Common myeloid progenitor, CD34-positive (primary cell): ENCODE measurements around the gene CRELD2.
A peak's percentile ranks its signal among the peaks of the same experiment; 100 is the strongest.

Experiments
- CTCF ChIA-PET: fragments of 350-600 bp; sonication (Branson Sonifier 250); formaldehyde crosslinking; loops from one replicate; lab custom pipeline; 2021; ENCODE audit warnings: antibody characterized with exemption; lab: Charles Lee
- POLR2A ChIA-PET: fragments of 350-600 bp; sonication (Branson Sonifier 250); formaldehyde crosslinking; loops from one replicate; lab custom pipeline; 2021; ENCODE audit warnings: antibody characterized with exemption; lab: Charles Lee
- DNase-seq, 3 donors: peaks; one replicate each; pipeline versions ENCODE4 v3.0.0 to v3.0.0-alpha.2; 2013
- H3K27ac ChIP-seq, 2 experiments: 1 replicate in 1 of 2; 2 replicates in 1 of 2; pipeline ENCODE4 v1.7.0; 2013; ENCODE audit warnings: inconsistent platforms in 2 of 2, low read length in 2 of 2, mild to moderate bottlenecking in 2 of 2, low read depth in 1 of 2, moderate library complexity in 1 of 2; ENCODE audit not compliant: severe bottlenecking in 2 of 2, insufficient read depth in 1 of 2, poor library complexity in 1 of 2
- H3K27me3 ChIP-seq, 5 experiments: replicated peaks in 2 of 5; 1 replicate in 3 of 5; 2 replicates in 2 of 5; pipeline versions ENCODE4 v1.6.1 to v1.7.0; 2013; ENCODE audit warnings: low read length in 4 of 5, mild to moderate bottlenecking in 2 of 5, moderate library complexity in 2 of 5, inconsistent platforms in 1 of 5; ENCODE audit not compliant: insufficient read depth in 5 of 5, control insufficient read depth in 4 of 5
- H3K36me3 ChIP-seq, 4 experiments: 1 replicate in 2 of 4; 2 replicates in 2 of 4; pipeline versions ENCODE4 v1.6.1 to v1.7.0; 2013; ENCODE audit warnings: low read length in 3 of 4, control low read depth in 1 of 4, mild to moderate bottlenecking in 1 of 4; ENCODE audit not compliant: control insufficient read depth in 4 of 4, insufficient read depth in 4 of 4
- H3K4me1 ChIP-seq, 4 experiments: 1 replicate in 3 of 4; 2 replicates in 1 of 4; pipeline versions ENCODE4 v1.6.1 to v1.7.1; 2013; ENCODE audit warnings: low read length in 3 of 4, mild to moderate bottlenecking in 3 of 4, control low read depth in 1 of 4, inconsistent platforms in 1 of 4, moderate library complexity in 1 of 4; ENCODE audit not compliant: control insufficient read depth in 4 of 4, insufficient read depth in 4 of 4; ENCODE audit errors: control extremely low read depth in 1 of 4
- H3K4me3 ChIP-seq, 7 experiments: 1 replicate in 4 of 7; 2 replicates in 3 of 7; pipeline versions ENCODE4 v1.5.1 to v1.7.0; 2013; ENCODE audit warnings: mild to moderate bottlenecking in 7 of 7, low read length in 6 of 7, moderate library complexity in 6 of 7, inconsistent platforms in 2 of 7, low read depth in 2 of 7, control low read depth in 1 of 7; ENCODE audit not compliant: insufficient read depth in 4 of 7, control insufficient read depth in 1 of 7; ENCODE audit errors: extremely low read depth in 1 of 7
- H3K9me3 ChIP-seq, 5 experiments: 1 replicate in 4 of 5; 2 replicates in 1 of 5; pipeline versions ENCODE4 v1.6.1 to v1.7.1; 2013; ENCODE audit warnings: low read length in 4 of 5, mild to moderate bottlenecking in 2 of 5, inconsistent platforms in 1 of 5, low read depth in 1 of 5, moderate library complexity in 1 of 5; ENCODE audit not compliant: control insufficient read depth in 4 of 5, insufficient read depth in 2 of 5; ENCODE audit errors: control extremely low read depth in 1 of 5
- WGBS: methylation state at CpG from one replicate; pipeline ENCODE4 v1.1.5; 2013; ENCODE audit not compliant: insufficient coverage; 5-methylcytosine and 5-hydroxymethylcytosine counted together

Gene CRELD2

GRCh38 chr22:49969751-49970527 is 51.5 kb downstream of the CRELD2 start:
- WGBS: 93% methylated on average over 4 of the region's 8 CpGs
- H3K4me3 ChIP-seq: no peak overlapping the region
- DNase-seq: no peak
- peaks cover 0 to 53% (median 52%) of the 10 kb centered on the region in 4 experiments for H3K4me1 ChIP-seq
- POLR2A ChIA-PET: interaction anchor here (1.1 to 1.9 kb wide), 2 partner anchors 8 to 34 kb away, joined by 3 to 25 read pairs; partner anchors contain the start of gene PIM3
- no peaks in the 10 kb centered on the region for H3K9me3 ChIP-seq
- CTCF ChIA-PET: interaction anchor here (1.4 to 2.6 kb wide), 4 partner anchors 13 to 40 kb away, joined by 5 to 11 read pairs (median 8); no protein-coding TSS in a partner anchor
- peaks cover 0 to 5% (median under 1%) of the 10 kb centered on the region in 4 experiments for H3K36me3 ChIP-seq
- peaks cover 0 to 11% (median 0%) of the 10 kb centered on the region in 5 experiments for H3K27me3 ChIP-seq
- H3K27ac ChIP-seq: no peak overlapping the region

- POLR2A ChIA-PET: interaction anchor here (0.5 to 1.9 kb wide), 9 partner anchors 9 to 220 kb away, joined by 3 to 25 read pairs (median 3); partner anchors contain the start of gene PIM3
- H3K4me3 ChIP-seq: peak overlapping the region in 6 of 7 experiments; percentile 15 to 70 (median 50)
- H3K4me1 ChIP-seq: peaks cover 0 to 53% (median 48%) of the 10 kb centered on the region in 4 experiments
- H3K27me3 ChIP-seq: peaks cover 0 to 11% (median 0%) of the 10 kb centered on the region in 5 experiments
- peak overlapping the region in 1 of 2 experiments; percentile 34 for H3K27ac ChIP-seq
- CTCF ChIA-PET: interaction anchor here (0.6 to 2.6 kb wide), 5 partner anchors 9 to 40 kb away, joined by 3 to 11 read pairs (median 7); no protein-coding TSS in a partner anchor
- no peaks in the 10 kb centered on the region for H3K36me3 ChIP-seq
- 6% methylated on average over 22 of the region's 32 CpGs for WGBS
- peak; percentile 98 to 99 (median 99) for DNase-seq
- no peaks in the 10 kb centered on the region for H3K9me3 ChIP-seq
These were observed 52.2 kb downstream of the CRELD2 start for GRCh38 chr22:49970528-49971231.

GRCh38 chr22:49971232-49972162 is 53.1 kb downstream of the CRELD2 start:
- Histone ChIP-seq H3K27ac (peak overlapping the region in 1 of 2 experiments; percentile 34), H3K9me3 (no peaks in the 10 kb centered on the region), H3K4me3 (peak overlapping the region; percentile 15 to 70 (median 50)), H3K27me3 (peaks cover 0 to 11% (median 0%) of the 10 kb centered on the region in 5 experiments), H3K36me3 (no peaks in the 10 kb centered on the region), H3K4me1 (peaks cover 0 to 48% (median 42%) of the 10 kb centered on the region in 4 experiments)
- POLR2A ChIA-PET: interaction anchor here (0.5 to 1.9 kb wide), 9 partner anchors 10 to 219 kb away, joined by 3 to 25 read pairs (median 4); partner anchors contain the start of gene PIM3
- 8% methylated on average over 62 of the region's 81 CpGs for WGBS
- peak in 1 of 3 donors; percentile 59 for DNase-seq
- CTCF ChIA-PET: interaction anchor here (0.6 to 2.6 kb wide), 5 partner anchors 8 to 41 kb away, joined by 3 to 11 read pairs (median 7); no protein-coding TSS in a partner anchor

GRCh38 chr22:49972163-49973017 is 54.0 kb downstream of the CRELD2 start:
- H3K9me3 ChIP-seq: no peaks in the 10 kb centered on the region
- POLR2A ChIA-PET: interaction anchor here (0.6 to 1.9 kb wide), 4 partner anchors 11 to 192 kb away, joined by 3 to 25 read pairs (median 5); partner anchors contain the start of gene PIM3
- H3K27me3 ChIP-seq: peaks cover 0 to 11% (median 0%) of the 10 kb centered on the region in 5 experiments
- 39% methylated on average over 28 of the region's 45 CpGs for WGBS
- CTCF ChIA-PET: interaction anchor here (2.5 to 2.6 kb wide), 2 partner anchors 10 to 39 kb away, joined by 7 to 11 read pairs; no protein-coding TSS in a partner anchor
- DNase-seq: peak in 1 of 3 donors; percentile 58
- peaks cover 0 to 39% (median 33%) of the 10 kb centered on the region in 4 experiments for H3K4me1 ChIP-seq
- no peak overlapping the region for H3K27ac ChIP-seq
- H3K4me3 ChIP-seq: no peak overlapping the region
- no peaks in the 10 kb centered on the region for H3K36me3 ChIP-seq

- peak in 2 of 3 donors; percentile 76 to 90 for DNase-seq
- CTCF ChIA-PET: no interaction called here
- Histone ChIP-seq H3K36me3 (no peaks in the 10 kb centered on the region), H3K4me1 (peaks cover 0 to 32% (median 26%) of the 10 kb centered on the region in 4 experiments), H3K9me3 (no peaks in the 10 kb centered on the region), H3K4me3 (no peak overlapping the region), H3K27ac (no peak overlapping the region), H3K27me3 (peaks cover 0 to 11% (median 0%) of the 10 kb centered on the region in 5 experiments)
- POLR2A ChIA-PET: no interaction called here
- 95% methylated on average over 4 of the region's 5 CpGs for WGBS
These were observed 54.9 kb downstream of the CRELD2 start for GRCh38 chr22:49973018-49973961.
